Right lobe of liver (tissue), 4 donors: Measurements from ENCODE around the gene SPTB.

Experiments
- CTCF ChIP-seq, 4 donors: fragments of 200-600 bp in 3 of 4; fragments of 450-650 bp in 1 of 4; IDR thresholded peaks; one replicate each; pipeline versions ENCODE4 v1.5.1 to v1.8.0; 2016 to 2022; ENCODE audit warnings: antibody characterized with exemption in 4 of 4, mild to moderate bottlenecking in 2 of 4
- POLR2A ChIP-seq: fragments of 450-650 bp; IDR thresholded peaks from one replicate; pipeline ENCODE4 v1.6.1; 2017; ENCODE audit warnings: antibody characterized with exemption, mild to moderate bottlenecking
- donor health status: DM: no; HTN: no; CAD: no.
- donor health status: DM: no; HTN: no; CAD: no.
- donor health status: DM: no; HTN: yes; CAD: no.

DNA sequence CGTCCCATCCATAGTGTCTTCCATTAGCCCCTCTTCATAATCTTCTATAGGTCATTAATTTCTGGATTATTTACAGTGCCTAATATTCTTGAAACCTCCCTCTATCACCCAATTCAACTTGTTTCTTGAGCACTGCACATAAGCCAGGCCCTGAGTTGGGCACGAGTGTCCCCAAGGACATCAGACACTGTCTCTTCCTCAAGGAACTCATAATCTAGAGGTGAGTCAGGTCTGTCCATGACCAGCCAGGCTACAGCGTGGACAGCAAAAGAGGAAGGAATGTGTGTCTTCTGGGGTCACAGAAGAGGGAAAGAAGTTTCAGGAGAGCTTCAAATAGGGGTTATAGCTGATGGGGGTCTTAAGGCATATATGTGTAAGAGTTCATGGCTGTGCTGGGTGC lies 12.5 kb downstream of the SPTB start:
- TF ChIP-seq CTCF (IDR thresholded peaks at IDR 0.05) = no peak
- TF ChIP-seq POLR2A = no peak
